WI38 (cell line): ENCODE data around the gene TAMALIN.
A peak's percentile ranks its signal among the peaks of the same experiment; 100 is the strongest.

Experiments
- H3K4me3 ChIP-seq: 2 replicates; pipeline ENCODE4 v1.5.1; 2011; ENCODE audit warnings: low read depth, mild to moderate bottlenecking, control low read depth, low read length
- TF ChIP-seq, protein P1 (sequence below): IDR thresholded peaks from 2 replicates; pipeline ENCODE4 v1.5.1; 2012; ENCODE audit warnings: low read depth, mild to moderate bottlenecking, control low read depth, low read length

Gene TAMALIN

DNA sequence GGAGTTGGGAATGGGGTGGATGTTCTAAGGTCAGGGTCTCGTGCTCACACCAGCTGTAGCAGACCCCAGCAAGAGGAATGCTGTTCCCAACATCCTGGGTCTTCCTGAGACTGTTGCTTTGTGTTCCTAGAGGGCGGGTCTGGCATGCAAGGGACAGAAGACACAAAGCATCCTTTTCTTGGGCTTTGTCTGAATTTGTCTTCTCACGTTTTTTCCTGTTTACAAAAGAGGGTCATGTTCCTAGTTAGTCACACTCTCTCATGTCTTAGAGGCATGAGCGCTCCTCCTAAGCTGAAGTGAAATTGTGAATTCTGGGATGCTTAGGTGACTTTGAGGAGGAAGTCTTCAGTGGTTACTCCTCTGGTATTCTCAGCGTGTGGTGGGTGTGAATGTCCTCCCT is 9.6 kb upstream of the TAMALIN start:
- H3K4me3 ChIP-seq = no peak overlapping the region
- TF ChIP-seq, protein P1, sequence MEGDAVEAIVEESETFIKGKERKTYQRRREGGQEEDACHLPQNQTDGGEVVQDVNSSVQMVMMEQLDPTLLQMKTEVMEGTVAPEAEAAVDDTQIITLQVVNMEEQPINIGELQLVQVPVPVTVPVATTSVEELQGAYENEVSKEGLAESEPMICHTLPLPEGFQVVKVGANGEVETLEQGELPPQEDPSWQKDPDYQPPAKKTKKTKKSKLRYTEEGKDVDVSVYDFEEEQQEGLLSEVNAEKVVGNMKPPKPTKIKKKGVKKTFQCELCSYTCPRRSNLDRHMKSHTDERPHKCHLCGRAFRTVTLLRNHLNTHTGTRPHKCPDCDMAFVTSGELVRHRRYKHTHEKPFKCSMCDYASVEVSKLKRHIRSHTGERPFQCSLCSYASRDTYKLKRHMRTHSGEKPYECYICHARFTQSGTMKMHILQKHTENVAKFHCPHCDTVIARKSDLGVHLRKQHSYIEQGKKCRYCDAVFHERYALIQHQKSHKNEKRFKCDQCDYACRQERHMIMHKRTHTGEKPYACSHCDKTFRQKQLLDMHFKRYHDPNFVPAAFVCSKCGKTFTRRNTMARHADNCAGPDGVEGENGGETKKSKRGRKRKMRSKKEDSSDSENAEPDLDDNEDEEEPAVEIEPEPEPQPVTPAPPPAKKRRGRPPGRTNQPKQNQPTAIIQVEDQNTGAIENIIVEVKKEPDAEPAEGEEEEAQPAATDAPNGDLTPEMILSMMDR = no peak

DNA sequence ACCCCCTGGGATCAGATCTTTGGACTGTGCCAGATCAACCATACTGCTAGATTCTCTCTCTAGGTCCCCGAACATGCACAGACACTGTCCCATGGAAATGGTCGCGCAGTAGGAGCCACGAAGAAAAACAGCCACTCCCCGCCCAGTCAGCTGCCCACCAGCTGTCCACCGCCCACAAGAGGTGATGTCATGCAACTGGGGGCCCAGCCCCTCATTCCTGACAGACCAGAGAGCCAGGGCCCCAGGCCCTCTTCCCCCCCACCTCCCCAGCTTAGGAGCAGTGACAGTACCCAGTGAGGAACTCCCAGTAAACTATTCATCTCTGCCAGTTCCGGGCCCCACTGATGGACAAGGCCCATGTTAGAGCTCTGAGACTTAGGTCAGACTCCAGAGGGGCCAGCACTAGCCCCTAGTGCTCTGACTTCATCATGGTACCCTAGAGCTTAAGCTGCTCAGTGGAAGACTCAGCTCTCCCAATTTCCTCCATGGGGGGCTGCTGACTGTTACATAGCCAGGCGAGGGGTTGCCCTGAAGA is 3.7 kb upstream of the TAMALIN start:
- no peak overlapping the region for H3K4me3 ChIP-seq
- TF ChIP-seq, protein P1 = no peak

DNA sequence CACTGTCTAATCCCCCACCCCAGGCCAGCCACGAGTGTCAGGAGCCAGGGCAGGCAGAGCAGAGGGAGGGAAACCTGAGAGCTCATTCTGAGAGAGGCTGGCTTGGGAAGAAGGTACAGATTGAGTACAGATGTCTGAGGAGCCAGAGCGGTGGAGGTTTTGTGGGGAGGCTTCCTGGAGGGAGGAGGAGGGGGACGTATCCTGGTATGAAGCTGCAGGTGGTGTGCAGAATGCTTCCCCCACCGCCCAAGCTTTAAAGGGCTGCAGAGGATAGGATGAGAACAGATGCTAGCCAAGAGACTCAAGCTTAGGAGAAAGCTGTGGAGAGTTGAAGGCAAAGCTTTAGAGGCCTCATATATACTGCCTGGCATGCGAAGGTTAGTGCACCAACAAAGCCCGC is 3.2 kb upstream of the TAMALIN start:
- no peak overlapping the region for H3K4me3 ChIP-seq
- TF ChIP-seq, protein P1 = no peak

DNA sequence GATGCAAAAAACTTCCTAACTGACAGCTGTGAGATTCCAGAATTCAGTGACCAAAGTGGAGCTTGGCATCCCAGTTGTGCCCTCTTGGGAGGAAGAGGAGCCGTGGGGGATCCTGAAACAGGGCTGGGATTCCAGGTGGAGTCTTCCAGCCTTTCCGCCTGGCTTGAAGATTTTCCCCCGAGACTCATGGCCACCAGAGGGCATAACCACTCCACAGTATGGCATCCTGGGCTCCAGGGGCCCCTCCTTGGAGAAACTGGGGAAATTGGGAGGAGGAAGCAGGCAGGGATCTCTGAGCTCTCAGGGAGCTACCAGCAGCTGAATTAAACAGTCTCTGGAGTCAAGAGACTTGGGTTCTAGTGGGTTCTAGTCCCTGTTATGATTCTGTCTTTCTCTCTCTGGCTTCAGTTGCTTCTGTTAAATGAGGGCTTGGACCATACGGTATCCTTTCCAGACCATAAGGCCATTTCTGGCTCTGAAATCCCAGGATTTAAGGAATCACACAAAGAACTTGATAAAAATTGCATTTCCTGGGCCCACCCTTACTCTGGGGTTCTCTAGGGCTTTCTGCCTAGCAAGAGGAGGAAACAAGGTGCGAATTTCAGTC is 2.6 kb upstream of the TAMALIN start:
- TF ChIP-seq, protein P1 = peak; percentile 71
- H3K4me3 ChIP-seq = no peak overlapping the region

DNA sequence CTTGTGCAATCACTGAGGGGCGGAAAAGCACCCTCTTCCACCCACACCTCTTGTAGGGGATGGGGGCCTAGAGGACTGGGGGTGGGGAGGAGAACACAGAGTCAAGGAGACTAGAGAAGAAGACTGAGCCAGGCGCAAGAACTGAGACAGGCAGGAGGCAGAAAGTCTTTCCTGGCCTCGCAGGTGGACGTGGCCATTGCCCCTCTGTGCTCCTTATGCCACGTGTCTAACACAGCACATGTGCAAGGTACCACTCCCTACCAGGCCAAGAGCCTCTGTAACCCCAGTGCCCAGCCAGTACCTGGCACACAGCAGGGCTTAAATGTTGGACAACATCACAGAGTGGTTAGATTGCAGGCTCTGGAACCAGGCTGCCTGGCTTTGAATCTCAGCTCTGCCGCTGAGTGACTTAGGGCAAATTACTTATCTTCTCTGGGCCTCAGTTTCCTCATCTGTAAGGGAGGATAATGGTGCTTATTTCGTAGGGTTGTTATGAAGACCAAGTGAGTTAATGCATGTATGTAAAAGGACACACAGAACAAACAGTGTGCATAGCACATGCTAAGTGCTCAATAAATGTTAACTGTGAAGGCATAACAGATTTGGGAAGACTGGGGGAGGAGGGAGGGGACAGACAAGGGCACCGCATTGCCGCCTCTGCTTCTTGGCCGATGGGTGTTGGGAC is 1.4 kb upstream of the TAMALIN start:
- TF ChIP-seq, protein P1 = no peak
- no peak overlapping the region for H3K4me3 ChIP-seq

DNA sequence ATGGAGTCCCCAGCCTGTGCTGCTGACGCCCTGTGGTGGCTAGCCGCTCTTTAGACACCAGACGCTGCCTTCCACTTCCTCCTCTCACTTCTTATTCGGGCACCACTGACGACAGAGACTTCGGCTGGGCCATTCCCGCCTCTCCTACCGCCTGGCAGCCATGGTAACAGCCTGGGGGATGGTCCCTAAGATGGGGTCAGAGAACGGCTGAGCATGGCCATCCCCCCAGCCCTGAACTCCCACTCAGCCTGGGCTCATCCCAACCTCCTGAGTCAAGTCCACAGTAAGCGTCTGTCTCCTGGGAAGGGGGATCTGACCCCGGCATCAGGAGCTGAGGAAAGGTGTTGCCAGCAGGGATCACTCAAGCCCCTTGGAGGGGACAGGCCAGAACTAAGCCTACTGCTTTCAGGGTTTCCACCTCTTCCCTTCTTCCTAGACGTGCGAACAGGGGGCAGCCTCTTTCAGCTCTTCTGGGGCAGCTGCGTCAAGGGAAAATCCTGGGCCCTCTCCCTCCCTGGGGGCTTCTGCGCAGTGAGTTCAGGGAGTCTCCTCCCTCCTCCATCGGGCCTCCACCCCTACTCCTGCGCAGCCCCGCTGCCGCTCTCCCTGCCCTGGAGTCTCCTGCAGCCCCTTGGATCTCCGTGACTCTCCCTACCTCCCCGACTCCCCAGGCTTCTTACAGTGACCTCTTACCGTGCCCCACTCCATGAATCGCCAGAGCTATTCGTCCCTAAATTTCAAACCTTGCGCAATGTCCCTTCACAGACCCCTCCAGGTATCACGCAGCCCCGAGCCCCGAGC is 643 bp upstream of the TAMALIN start:
- no peak overlapping the region; the same call in 1 of the 2 replicates for H3K4me3 ChIP-seq
- TF ChIP-seq, protein P1 = no peak
